MM.1S (cell line): ENCODE measurements around the gene NALCN.

Experiments
- EZH2 ChIP-seq: fragments of 300-600 bp; sonication (generic); optimal IDR thresholded peaks from 2 replicates; pipeline ENCODE3; 2017; ENCODE audit warnings: low read depth, mild to moderate bottlenecking, antibody characterized with exemption, low read length, mixed read lengths
- TF ChIP-seq, protein P1 (sequence below): fragments of 300-600 bp; sonication (generic); IDR thresholded peaks from 2 replicates; pipeline ENCODE4 v1.5.1; 2016; ENCODE audit warnings: antibody characterized with exemption, low read length, mixed read lengths

DNA sequence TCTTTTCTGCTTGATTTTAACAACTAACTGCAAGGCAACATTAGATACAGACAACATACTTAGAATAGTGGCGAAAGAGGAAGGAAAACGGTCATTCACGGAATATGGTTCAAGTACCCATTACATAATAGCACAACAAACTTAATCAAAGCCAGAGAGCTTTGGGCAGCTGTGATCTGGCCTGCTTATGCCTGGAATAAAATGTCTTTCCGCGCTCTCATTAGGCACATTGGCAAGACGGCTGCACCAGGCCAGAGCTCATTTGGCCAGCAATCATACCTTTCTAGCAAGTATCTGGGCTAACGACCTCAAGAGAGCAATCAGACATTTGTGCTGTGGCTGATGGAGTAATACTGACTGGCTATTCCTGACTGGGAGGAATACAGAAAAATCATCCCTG, 112.8 kb downstream of the NALCN start:
- TF ChIP-seq, protein P1, sequence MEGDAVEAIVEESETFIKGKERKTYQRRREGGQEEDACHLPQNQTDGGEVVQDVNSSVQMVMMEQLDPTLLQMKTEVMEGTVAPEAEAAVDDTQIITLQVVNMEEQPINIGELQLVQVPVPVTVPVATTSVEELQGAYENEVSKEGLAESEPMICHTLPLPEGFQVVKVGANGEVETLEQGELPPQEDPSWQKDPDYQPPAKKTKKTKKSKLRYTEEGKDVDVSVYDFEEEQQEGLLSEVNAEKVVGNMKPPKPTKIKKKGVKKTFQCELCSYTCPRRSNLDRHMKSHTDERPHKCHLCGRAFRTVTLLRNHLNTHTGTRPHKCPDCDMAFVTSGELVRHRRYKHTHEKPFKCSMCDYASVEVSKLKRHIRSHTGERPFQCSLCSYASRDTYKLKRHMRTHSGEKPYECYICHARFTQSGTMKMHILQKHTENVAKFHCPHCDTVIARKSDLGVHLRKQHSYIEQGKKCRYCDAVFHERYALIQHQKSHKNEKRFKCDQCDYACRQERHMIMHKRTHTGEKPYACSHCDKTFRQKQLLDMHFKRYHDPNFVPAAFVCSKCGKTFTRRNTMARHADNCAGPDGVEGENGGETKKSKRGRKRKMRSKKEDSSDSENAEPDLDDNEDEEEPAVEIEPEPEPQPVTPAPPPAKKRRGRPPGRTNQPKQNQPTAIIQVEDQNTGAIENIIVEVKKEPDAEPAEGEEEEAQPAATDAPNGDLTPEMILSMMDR = no peak
- no peak for TF ChIP-seq EZH2
